ENCODE measurements around the gene NFYA.

GRCh38 chr6:41033776-41034175 lies 39.0 kb upstream of the NFYA start:
- TF ChIP-seq GATA3 (IDR thresholded peaks at IDR 0.05; ENCODE audit: low read depth, low read length) (no peak), GATA2 (IDR thresholded peaks at IDR 0.05; ENCODE audit: low read depth, low read length) (no peak)
